HCT116 (cell line): ENCODE data around the gene ACBD3. TPM values are rescaled to one million over a fixed set of nuclear protein-coding genes. Genes with fewer than 3 reads are reported as not detected.
"Not testable (repeated sequence)": the region's sequence is repeated elsewhere in the genome, so short reads cannot be mapped to it uniquely, and the experiment has no call there.

ENCODE experiments used
- ATAC-seq: fragments of 200-7000 bp; cut with Tn5 transposase; 2 replicates; pipeline ENCODE4 v1.9.1; 2020; ENCODE audit warnings: mild to moderate bottlenecking, moderate library complexity
- BruUV-seq: library from RNA; stranded (reverse); fragments of 400-500 nt; replicated peaks from 2 replicates; lab custom pipeline; 2021; lab: Mats Ljungman, UMichigan
- CTCF ChIA-PET: fragments of 300-600 bp; sonication (Branson Sonifier 250); formaldehyde crosslinking; loops from one replicate; lab custom pipeline; 2021; ENCODE audit warnings: antibody characterized with exemption; lab: Charles Lee
- POLR2A ChIA-PET: fragments of 300-600, 350-600 bp; sonication (Branson Sonifier 250); formaldehyde crosslinking; loops from one replicate; lab custom pipeline; 2021; ENCODE audit warnings: antibody characterized with exemption; lab: Charles Lee
- RAD21 ChIA-PET, 2 experiments: fragments of 300-600 bp; sonication (Branson Sonifier 250); formaldehyde crosslinking; loops; one replicate each; lab custom pipeline; 2023; ENCODE audit warnings: low total read pairs in 2 of 2; ENCODE audit not compliant: uncharacterized antibody in 2 of 2, unreplicated experiment in 2 of 2, low non-redundant PET in 1 of 2; lab: Charles Lee
- DNase-seq: peaks from one replicate; pipeline ENCODE4 v3.0.0-alpha.2; 2010; ENCODE audit warnings: low read depth, low spot score
- H2AFZ ChIP-seq: fragments of 200-600 bp; shearing (Covaris generic), sonication (generic); 2 replicates; pipeline ENCODE4 v1.6.1; 2017; ENCODE audit warnings: low read depth, mixed run types, mixed read lengths, antibody characterized with exemption, low read length; ENCODE audit not compliant: poor library complexity, severe bottlenecking
- H3K27ac ChIP-seq: 2 replicates; pipeline ENCODE4 v1.5.1; 2012; ENCODE audit warnings: low read depth, low read length
- H3K27me3 ChIP-seq: fragments of 200-600 bp; sonication (generic); 2 replicates; pipeline ENCODE4 v1.6.1; 2016; ENCODE audit warnings: mixed run types, low read length, mixed read lengths; ENCODE audit not compliant: insufficient read depth
- H3K36me3 ChIP-seq, 2 experiments: fragments of 200-500 bp in 1 of 2; fragments of 200-600 bp in 1 of 2; sonication (Bioruptor generic) in 1 of 2; sonication (generic) in 1 of 2; 2 replicates each; pipeline versions ENCODE4 v1.5.1 to v1.6.1; 2014 to 2016; ENCODE audit warnings: low read length in 2 of 2, inconsistent platforms in 1 of 2, mixed read lengths in 1 of 2, mixed run types in 1 of 2; ENCODE audit not compliant: insufficient read depth in 2 of 2, control insufficient read depth in 1 of 2
- H3K4me1 ChIP-seq, 2 experiments: fragments of 200-600 bp in 1 of 2; sonication (generic) in 1 of 2; 2 replicates each; pipeline versions ENCODE4 v1.5.1 to v1.6.1; 2012 to 2017; ENCODE audit warnings: low read length in 2 of 2, inconsistent platforms in 1 of 2, mild to moderate bottlenecking in 1 of 2, mixed read lengths in 1 of 2, mixed run types in 1 of 2, moderate library complexity in 1 of 2; ENCODE audit not compliant: insufficient read depth in 2 of 2, control insufficient read depth in 1 of 2
- H3K4me2 ChIP-seq: fragments of 200-600 bp; sonication (generic); 2 replicates; pipeline ENCODE4 v1.6.1; 2017; ENCODE audit warnings: mixed run types, low read length, mixed read lengths
- H3K4me3 ChIP-seq, 2 experiments: fragments of 200-600 bp in 1 of 2; sonication (generic) in 1 of 2; replicated peaks in 1 of 2; 2 replicates each; pipeline ENCODE4 v1.5.1; 2011 to 2016; ENCODE audit warnings: low read length in 2 of 2, control low read depth in 1 of 2, low read depth in 1 of 2, mild to moderate bottlenecking in 1 of 2, mixed read lengths in 1 of 2, mixed run types in 1 of 2
- H3K79me2 ChIP-seq: fragments of 200-600 bp; sonication (generic); 2 replicates; pipeline ENCODE4 v1.6.1; 2017; ENCODE audit warnings: mild to moderate bottlenecking, mixed run types, low read length, moderate library complexity, mixed read lengths; ENCODE audit not compliant: insufficient read depth
- H3K9ac ChIP-seq: fragments of 200-600 bp; sonication (generic); 2 replicates; pipeline ENCODE4 v1.6.1; 2016; ENCODE audit warnings: low read length, mixed read lengths
- H3K9me2 ChIP-seq: fragments of 200-600 bp; sonication (generic), shearing (Covaris generic); 2 replicates; pipeline ENCODE4 v1.6.1; 2017; ENCODE audit warnings: mixed run types, mild to moderate bottlenecking, moderate library complexity; ENCODE audit not compliant: insufficient read depth
- H3K9me3 ChIP-seq, 2 experiments: fragments of 200-500 bp in 1 of 2; fragments of 200-600 bp in 1 of 2; sonication (Bioruptor generic) in 1 of 2; sonication (generic) in 1 of 2; 2 replicates each; pipeline ENCODE4 v1.6.1; 2014 to 2017; ENCODE audit warnings: low read length in 2 of 2, mixed read lengths in 2 of 2, inconsistent platforms in 1 of 2, low read depth in 1 of 2, mild to moderate bottlenecking in 1 of 2, mixed run types in 1 of 2, moderate library complexity in 1 of 2; ENCODE audit not compliant: control insufficient read depth in 1 of 2, insufficient read depth in 1 of 2
- H4K20me1 ChIP-seq: fragments of 200-600 bp; sonication (generic), shearing (Covaris generic); 2 replicates; pipeline ENCODE4 v1.6.1; 2017; ENCODE audit warnings: mixed run types, mild to moderate bottlenecking, moderate library complexity; ENCODE audit not compliant: insufficient read depth
- CBX3 ChIP-seq: IDR thresholded peaks from 2 replicates; pipeline ENCODE4 v1.6.1; 2012; ENCODE audit warnings: low read depth
- TCF7L2 ChIP-seq: IDR thresholded peaks from 2 replicates; pipeline ENCODE4 v1.7.0; 2011; ENCODE audit warnings: borderline replicate concordance, inconsistent platforms; ENCODE audit not compliant: insufficient read depth, insufficient read length; ENCODE audit errors: extremely low read depth
- intact Hi-C: fragments of 100-400 bp; cut with micrococcal nuclease; formaldehyde crosslinking; loops from 2 replicates; pipeline ENCODE4 v1.10.0; 2022
- total RNA-seq: library from RNA; stranded (reverse); gene quantifications from one replicate; pipeline ENCODE4 v1.2.1, GENCODE V29; 2021; ENCODE audit not compliant: unreplicated experiment

Gene ACBD3
- total RNA-seq, 1 experiment from 2014 or later = 29.6 TPM

DNA sequence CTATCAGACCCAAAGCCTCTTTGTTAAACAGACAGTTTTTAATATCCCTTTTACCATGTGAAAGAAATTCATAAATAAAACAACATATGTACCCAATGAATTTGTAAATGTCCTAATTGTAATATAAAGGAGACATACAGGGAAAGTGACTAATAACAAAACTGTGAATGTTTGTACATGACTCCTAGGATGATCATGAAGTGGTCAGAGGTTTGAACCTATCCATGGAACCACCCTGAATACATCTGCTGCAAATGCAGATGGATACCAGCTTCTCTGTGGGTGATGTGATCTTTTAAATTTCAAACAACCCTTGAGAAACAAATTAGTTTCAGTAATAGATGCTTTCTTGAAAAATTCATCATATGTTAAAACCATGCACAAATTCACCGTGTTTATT, 16.7 kb upstream of the ACBD3 start:
- H3K36me3 ChIP-seq = no peaks in the 10 kb centered on the region
- no peaks in the 10 kb centered on the region for H3K79me2 ChIP-seq
- H3K9ac ChIP-seq = no peak overlapping the region
- H3K4me1 ChIP-seq = no peaks in the 10 kb centered on the region
- no peaks in the 10 kb centered on the region for H4K20me1 ChIP-seq
- intact Hi-C loops = no loop called here
- ChIA-PET RAD21 (no interaction called here), CTCF (interaction anchor here (1.1 kb wide), 1 partner anchor 78 kb away, joined by 4 read pairs; no protein-coding TSS in a partner anchor), POLR2A (no interaction called here)
- TF ChIP-seq TCF7L2 (no peak), CBX3 (no peak)
- no peaks in the 10 kb centered on the region for H3K9me2 ChIP-seq
- no peak overlapping the region for H3K27ac ChIP-seq
- no TSS peak for BruUV-seq
- H3K9me3 ChIP-seq = no peaks in the 10 kb centered on the region
- H3K27me3 ChIP-seq = no peaks in the 10 kb centered on the region
- DNase-seq (no peak), ATAC-seq (no peak)
- no peak overlapping the region for H3K4me2 ChIP-seq
- H2AFZ ChIP-seq = no peak overlapping the region
- no peak overlapping the region for H3K4me3 ChIP-seq

DNA sequence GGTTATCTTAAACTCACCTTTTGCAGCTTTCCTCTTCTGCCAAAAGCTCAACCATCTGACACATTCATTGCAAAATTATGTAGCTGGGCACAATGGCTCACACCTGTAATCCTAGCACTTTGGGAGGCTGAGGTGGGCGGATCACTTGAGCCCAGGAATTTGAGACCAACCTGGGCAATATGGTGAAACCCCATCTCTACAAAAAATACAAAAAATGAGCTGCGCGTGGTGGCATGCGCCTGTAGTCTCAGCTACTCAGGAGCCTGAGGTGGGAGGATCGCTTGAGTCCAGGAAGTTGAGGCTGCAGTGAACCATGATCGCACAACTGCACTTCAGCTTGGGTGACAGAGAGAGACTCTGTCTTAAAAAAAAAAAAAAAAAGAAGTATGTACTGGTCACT, 16.1 kb upstream of the ACBD3 start:
- intact Hi-C loops, H3K9ac ChIP-seq, H3K4me3 ChIP-seq, DNase-seq, H3K9me3 ChIP-seq, H3K9me2 ChIP-seq, H3K4me2 ChIP-seq, H3K79me2 ChIP-seq, POLR2A ChIA-PET, H3K36me3 ChIP-seq, BruUV-seq, H3K27ac ChIP-seq, H2AFZ ChIP-seq, H3K27me3 ChIP-seq, H4K20me1 ChIP-seq, H3K4me1 ChIP-seq, ATAC-seq: not testable (repeated sequence)
- ChIA-PET RAD21 (interaction anchor here in 1 of 2 experiments (0.8 kb wide), 1 partner anchor 130 kb away, joined by 3 read pairs; no protein-coding TSS in a partner anchor), CTCF (interaction anchor here (1.1 to 2.9 kb wide), 2 partner anchors 77 to 131 kb away, joined by 4 to 25 read pairs; no protein-coding TSS in a partner anchor)
